T-helper 1 cell treated with Interleukin-12 subunit alpha and Interleukin-12 subunit beta and Interleukin-4 antibody, amounts not matched to agents 30 μg/mL and 1 μg/mL, for 36 hours (primary cell): Measurements from ENCODE around the gene CDH11.

Source experiments
- H3K27ac Mint-ChIP-seq: one replicate; pipeline ENCODE4 v1.8.0; 2021; ENCODE audit warnings: mild to moderate bottlenecking, mixed read lengths
- H3K27me3 Mint-ChIP-seq: one replicate; pipeline ENCODE4 v1.8.0; 2021; ENCODE audit warnings: low read depth, mixed read lengths
- H3K36me3 Mint-ChIP-seq: one replicate; pipeline ENCODE4 v1.8.0; 2021; ENCODE audit warnings: low read depth, mixed read lengths
- H3K4me1 Mint-ChIP-seq: one replicate; pipeline ENCODE4 v1.8.0; 2021; ENCODE audit warnings: low read depth, mixed read lengths
- H3K4me3 Mint-ChIP-seq: one replicate; pipeline ENCODE4 v1.8.0; 2021; ENCODE audit warnings: mild to moderate bottlenecking, moderate library complexity, mixed read lengths
- H3K9me3 Mint-ChIP-seq: one replicate; pipeline ENCODE4 v1.8.0; 2021; ENCODE audit warnings: mixed read lengths

The CDH11 gene

GRCh38 chr16:65042438-65043365 lies 79.2 kb downstream of the CDH11 start:
- Mint-ChIP-seq H3K9me3 (peaks cover 9% of the 10 kb centered on the region), H3K4me3 (no peak overlapping the region), H3K4me1 (no peaks in the 10 kb centered on the region), H3K36me3 (no peaks in the 10 kb centered on the region), H3K27me3 (no peaks in the 10 kb centered on the region), H3K27ac (no peak overlapping the region)

GRCh38 chr16:65041667-65042066 lies 80.2 kb downstream of the CDH11 start:
- Mint-ChIP-seq H3K4me3 (no peak overlapping the region), H3K27ac (no peak overlapping the region), H3K27me3 (no peaks in the 10 kb centered on the region), H3K9me3 (peaks cover 12% of the 10 kb centered on the region), H3K4me1 (no peaks in the 10 kb centered on the region), H3K36me3 (no peaks in the 10 kb centered on the region)

GRCh38 chr16:65038100-65038499 lies 83.8 kb downstream of the CDH11 start:
- Mint-ChIP-seq H3K4me3 (no peak overlapping the region), H3K27ac (no peak overlapping the region), H3K27me3 (no peaks in the 10 kb centered on the region), H3K36me3 (no peaks in the 10 kb centered on the region), H3K9me3 (peaks cover 11% of the 10 kb centered on the region), H3K4me1 (no peaks in the 10 kb centered on the region)

GRCh38 chr16:65037556-65037955 lies 84.3 kb downstream of the CDH11 start:
- Mint-ChIP-seq H3K27ac (no peak overlapping the region), H3K27me3 (no peaks in the 10 kb centered on the region), H3K4me1 (no peaks in the 10 kb centered on the region), H3K36me3 (no peaks in the 10 kb centered on the region), H3K9me3 (peaks cover 10% of the 10 kb centered on the region), H3K4me3 (no peak overlapping the region)

- Mint-ChIP-seq H3K36me3 (no peaks in the 10 kb centered on the region), H3K27ac (no peak overlapping the region), H3K9me3 (peaks cover 4% of the 10 kb centered on the region), H3K4me1 (no peaks in the 10 kb centered on the region), H3K27me3 (no peaks in the 10 kb centered on the region), H3K4me3 (no peak overlapping the region)
These were observed 86.9 kb downstream of the CDH11 start for GRCh38 chr16:65034915-65035314.

- H3K4me3 Mint-ChIP-seq = no peak overlapping the region
- no peaks in the 10 kb centered on the region for H3K27me3 Mint-ChIP-seq
- no peaks in the 10 kb centered on the region for H3K4me1 Mint-ChIP-seq
- no peak overlapping the region for H3K27ac Mint-ChIP-seq
- peaks cover 7% of the 10 kb centered on the region for H3K9me3 Mint-ChIP-seq
- H3K36me3 Mint-ChIP-seq = no peaks in the 10 kb centered on the region
These were observed 89.5 kb downstream of the CDH11 start for GRCh38 chr16:65032387-65032786.

- Mint-ChIP-seq H3K9me3 (peaks cover 7% of the 10 kb centered on the region), H3K4me3 (no peak overlapping the region), H3K36me3 (no peaks in the 10 kb centered on the region), H3K27ac (no peak overlapping the region), H3K27me3 (no peaks in the 10 kb centered on the region), H3K4me1 (no peaks in the 10 kb centered on the region)
These were observed 97.1 kb downstream of the CDH11 start for GRCh38 chr16:65024767-65025178.

- H3K9me3 Mint-ChIP-seq = peaks cover 7% of the 10 kb centered on the region
- H3K27me3 Mint-ChIP-seq = no peaks in the 10 kb centered on the region
- no peaks in the 10 kb centered on the region for H3K4me1 Mint-ChIP-seq
- no peak overlapping the region for H3K4me3 Mint-ChIP-seq
- no peaks in the 10 kb centered on the region for H3K36me3 Mint-ChIP-seq
- H3K27ac Mint-ChIP-seq = no peak overlapping the region
These were observed 98.1 kb downstream of the CDH11 start for GRCh38 chr16:65023802-65024201.

- no peaks in the 10 kb centered on the region for H3K4me1 Mint-ChIP-seq
- H3K4me3 Mint-ChIP-seq = no peak overlapping the region
- no peaks in the 10 kb centered on the region for H3K27me3 Mint-ChIP-seq
- H3K27ac Mint-ChIP-seq = no peak overlapping the region
- no peaks in the 10 kb centered on the region for H3K36me3 Mint-ChIP-seq
- peaks cover 6% of the 10 kb centered on the region for H3K9me3 Mint-ChIP-seq
These were observed 99.8 kb downstream of the CDH11 start for GRCh38 chr16:65021852-65022595.

- H3K4me3 Mint-ChIP-seq = no peak overlapping the region
- H3K4me1 Mint-ChIP-seq = no peaks in the 10 kb centered on the region
- H3K9me3 Mint-ChIP-seq = peaks cover 10% of the 10 kb centered on the region
- no peak overlapping the region for H3K27ac Mint-ChIP-seq
- no peaks in the 10 kb centered on the region for H3K36me3 Mint-ChIP-seq
- no peaks in the 10 kb centered on the region for H3K27me3 Mint-ChIP-seq
These were observed 105.1 kb downstream of the CDH11 start for GRCh38 chr16:65016754-65017153.

- H3K9me3 Mint-ChIP-seq = peaks cover 8% of the 10 kb centered on the region
- H3K27me3 Mint-ChIP-seq = no peaks in the 10 kb centered on the region
- H3K4me1 Mint-ChIP-seq = no peaks in the 10 kb centered on the region
- H3K4me3 Mint-ChIP-seq = no peak overlapping the region
- H3K27ac Mint-ChIP-seq = no peak overlapping the region
- no peaks in the 10 kb centered on the region for H3K36me3 Mint-ChIP-seq
These were observed 106.3 kb downstream of the CDH11 start for GRCh38 chr16:65015599-65015998.

GRCh38 chr16:65012357-65012756 lies 109.5 kb downstream of the CDH11 start:
- Mint-ChIP-seq H3K27me3 (no peaks in the 10 kb centered on the region), H3K36me3 (no peaks in the 10 kb centered on the region), H3K9me3 (peaks cover 5% of the 10 kb centered on the region), H3K4me3 (no peak overlapping the region), H3K27ac (no peak overlapping the region), H3K4me1 (no peaks in the 10 kb centered on the region)

GRCh38 chr16:65010125-65010524 lies 111.7 kb downstream of the CDH11 start:
- H3K9me3 Mint-ChIP-seq = peaks cover 4% of the 10 kb centered on the region
- no peaks in the 10 kb centered on the region for H3K36me3 Mint-ChIP-seq
- H3K4me3 Mint-ChIP-seq = no peak overlapping the region
- H3K4me1 Mint-ChIP-seq = no peaks in the 10 kb centered on the region
- no peaks in the 10 kb centered on the region for H3K27me3 Mint-ChIP-seq
- no peak overlapping the region for H3K27ac Mint-ChIP-seq

GRCh38 chr16:65005696-65006095 lies 116.2 kb downstream of the CDH11 start:
- no peaks in the 10 kb centered on the region for H3K27me3 Mint-ChIP-seq
- no peak overlapping the region for H3K4me3 Mint-ChIP-seq
- no peak overlapping the region for H3K27ac Mint-ChIP-seq
- peaks cover 4% of the 10 kb centered on the region for H3K9me3 Mint-ChIP-seq
- no peaks in the 10 kb centered on the region for H3K36me3 Mint-ChIP-seq
- H3K4me1 Mint-ChIP-seq = no peaks in the 10 kb centered on the region

GRCh38 chr16:65004570-65004969 lies 117.3 kb downstream of the CDH11 start:
- Mint-ChIP-seq H3K27ac (no peak overlapping the region), H3K4me3 (no peak overlapping the region), H3K4me1 (no peaks in the 10 kb centered on the region), H3K9me3 (peaks cover 4% of the 10 kb centered on the region), H3K27me3 (no peaks in the 10 kb centered on the region), H3K36me3 (no peaks in the 10 kb centered on the region)
